Suprapubic skin (tissue), 4 donors: ENCODE results near the gene VWDE.

Experiments
- EP300 ChIP-seq: sonication (generic); formaldehyde crosslinking; IDR thresholded peaks from one replicate; pipeline ENCODE4 v1.6.1; 2017; ENCODE audit warnings: antibody characterized with exemption
- POLR2A ChIP-seq, 2 donors: fragments of 450-650 bp; IDR thresholded peaks; one replicate each; pipeline ENCODE4 v1.6.1; 2017; ENCODE audit warnings: antibody characterized with exemption in 2 of 2, mild to moderate bottlenecking in 2 of 2, moderate library complexity in 2 of 2
- POLR2AphosphoS5 ChIP-seq, 3 donors: sonication (generic); formaldehyde crosslinking; IDR thresholded peaks; one replicate each; pipeline ENCODE4 v1.6.1; 2017; ENCODE audit warnings: antibody characterized with exemption in 3 of 3
- TF ChIP-seq, protein P1 (sequence below), 2 donors: fragments of 200-600 bp in 1 of 2; fragments of 450-650 bp in 1 of 2; sonication (generic) in 1 of 2; IDR thresholded peaks; one replicate each; pipeline ENCODE4 v1.5.1; 2016 to 2019; ENCODE audit warnings: antibody characterized with exemption in 2 of 2, mild to moderate bottlenecking in 1 of 2, moderate library complexity in 1 of 2

DNA sequence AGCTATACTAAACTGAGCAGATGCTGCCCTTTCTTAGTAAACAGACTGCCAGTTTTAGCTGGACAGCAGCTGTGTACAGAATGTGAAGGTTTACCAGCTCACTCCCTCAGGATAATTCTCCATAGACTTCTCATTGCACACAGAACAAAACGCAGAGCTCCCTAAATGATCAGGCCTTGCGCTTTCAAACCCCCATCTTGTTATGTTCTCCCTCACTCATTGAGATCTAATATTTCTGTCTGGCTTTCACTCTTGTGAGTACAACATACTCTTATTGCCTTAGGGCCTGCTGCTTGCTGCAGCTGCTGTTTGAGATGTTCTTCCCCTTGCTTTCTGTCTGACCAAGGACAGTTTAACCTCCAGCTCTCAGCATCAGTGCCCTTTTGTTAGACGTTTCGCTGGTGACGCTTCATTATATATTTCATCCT, 17.3 kb downstream of the VWDE start:
- TF ChIP-seq, protein P1, sequence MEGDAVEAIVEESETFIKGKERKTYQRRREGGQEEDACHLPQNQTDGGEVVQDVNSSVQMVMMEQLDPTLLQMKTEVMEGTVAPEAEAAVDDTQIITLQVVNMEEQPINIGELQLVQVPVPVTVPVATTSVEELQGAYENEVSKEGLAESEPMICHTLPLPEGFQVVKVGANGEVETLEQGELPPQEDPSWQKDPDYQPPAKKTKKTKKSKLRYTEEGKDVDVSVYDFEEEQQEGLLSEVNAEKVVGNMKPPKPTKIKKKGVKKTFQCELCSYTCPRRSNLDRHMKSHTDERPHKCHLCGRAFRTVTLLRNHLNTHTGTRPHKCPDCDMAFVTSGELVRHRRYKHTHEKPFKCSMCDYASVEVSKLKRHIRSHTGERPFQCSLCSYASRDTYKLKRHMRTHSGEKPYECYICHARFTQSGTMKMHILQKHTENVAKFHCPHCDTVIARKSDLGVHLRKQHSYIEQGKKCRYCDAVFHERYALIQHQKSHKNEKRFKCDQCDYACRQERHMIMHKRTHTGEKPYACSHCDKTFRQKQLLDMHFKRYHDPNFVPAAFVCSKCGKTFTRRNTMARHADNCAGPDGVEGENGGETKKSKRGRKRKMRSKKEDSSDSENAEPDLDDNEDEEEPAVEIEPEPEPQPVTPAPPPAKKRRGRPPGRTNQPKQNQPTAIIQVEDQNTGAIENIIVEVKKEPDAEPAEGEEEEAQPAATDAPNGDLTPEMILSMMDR (IDR thresholded peaks at IDR 0.05) = no peak
- TF ChIP-seq POLR2AphosphoS5 (IDR thresholded peaks at IDR 0.05) (no peak), EP300 (no peak), POLR2A (IDR thresholded peaks at IDR 0.05) (no peak)
